Panc1 (cell line): ENCODE data around the gene C1orf105. TPM values are rescaled to one million over a fixed set of nuclear protein-coding genes. Genes with fewer than 3 reads are reported as not detected.
"Not testable (repeated sequence)": the region's sequence is repeated elsewhere in the genome, so short reads cannot be mapped to it uniquely, and the experiment has no call there.

ENCODE experiments used
- ATAC-seq: fragments of 200-7000 bp; cut with Tn5 transposase; 2 replicates; pipeline ENCODE4 v1.9.1; 2020; ENCODE audit warnings: mild to moderate bottlenecking, moderate library complexity
- BruUV-seq: library from RNA; stranded (reverse); fragments of 400-500 nt; replicated peaks from 2 replicates; lab custom pipeline; 2021; lab: Mats Ljungman, UMichigan
- CTCF ChIA-PET: fragments of 300-600 bp; sonication (Branson Sonifier 250); formaldehyde crosslinking; loops from one replicate; lab custom pipeline; 2022; ENCODE audit warnings: antibody characterized with exemption; lab: Charles Lee
- POLR2A ChIA-PET: fragments of 300-600 bp; sonication (Branson Sonifier 250); formaldehyde crosslinking; loops from one replicate; lab custom pipeline; 2022; ENCODE audit warnings: antibody characterized with exemption; lab: Charles Lee
- DNase-seq: peaks from one replicate; pipeline ENCODE4 v3.0.0-alpha.2; 2010; ENCODE audit warnings: low read depth, low spot score
- H3K27ac ChIP-seq: 2 replicates; pipeline ENCODE4 v1.5.1; 2011; ENCODE audit warnings: mild to moderate bottlenecking, low read length, inconsistent platforms
- H3K27me3 ChIP-seq: fragments of 200-500 bp; sonication (Bioruptor generic); 2 replicates; pipeline ENCODE4 v1.6.0; 2014; ENCODE audit warnings: low read length, inconsistent platforms; ENCODE audit not compliant: control insufficient read depth, insufficient read depth
- H3K36me3 ChIP-seq: fragments of 200-500 bp; sonication (Bioruptor generic); 2 replicates; pipeline ENCODE4 v1.5.1; 2014; ENCODE audit warnings: inconsistent platforms, mild to moderate bottlenecking, low read length, moderate library complexity; ENCODE audit not compliant: control insufficient read depth, insufficient read depth
- H3K4me1 ChIP-seq: 2 replicates; pipeline ENCODE4 v1.5.1; 2011; ENCODE audit warnings: inconsistent platforms, mild to moderate bottlenecking, low read length, moderate library complexity; ENCODE audit not compliant: control insufficient read depth, insufficient read depth
- H3K4me3 ChIP-seq, 2 experiments: 2 replicates each; pipeline ENCODE4 v1.5.1; 2011 to 2012; ENCODE audit warnings: low read depth in 2 of 2, low read length in 2 of 2, mild to moderate bottlenecking in 2 of 2, inconsistent platforms in 1 of 2, moderate library complexity in 1 of 2
- H3K9me3 ChIP-seq: fragments of 200-500 bp; sonication (Bioruptor generic); 2 replicates; pipeline ENCODE4 v1.5.1; 2014; ENCODE audit warnings: low read depth, mild to moderate bottlenecking, inconsistent platforms, low read length, moderate library complexity; ENCODE audit not compliant: control insufficient read depth, insufficient read depth
- CTCF ChIP-seq: fragments of 450-650 bp; IDR thresholded peaks from 2 replicates; pipeline ENCODE4 v1.5.1; 2017; ENCODE audit warnings: mild to moderate bottlenecking
- POLR2AphosphoS5 ChIP-seq: IDR thresholded peaks from 2 replicates; pipeline ENCODE4 v1.6.1; 2012; ENCODE audit warnings: mild to moderate bottlenecking, low read depth, low read length, moderate library complexity
- SIN3A ChIP-seq: IDR thresholded peaks from 2 replicates; pipeline ENCODE4 v1.6.1; 2012; ENCODE audit warnings: low read depth, mild to moderate bottlenecking, low read length, moderate library complexity, borderline replicate concordance; ENCODE audit not compliant: insufficient read depth
- TCF7L2 ChIP-seq: IDR thresholded peaks from 2 replicates; pipeline ENCODE4 v1.6.1; 2011; ENCODE audit warnings: mild to moderate bottlenecking, low read depth, low read length, inconsistent platforms
- in situ Hi-C: cut with HindIII; loops from 2 replicates; pipeline ENCODE4 v1.10.0; 2016; ENCODE audit warnings: low sequenced_read_pairs, low pct_unique_long_range_greater_than_20kb
- intact Hi-C: fragments of 100-400 bp; cut with micrococcal nuclease; formaldehyde crosslinking; loops from one replicate; pipeline ENCODE4 v1.10.0; 2022; ENCODE audit not compliant: unreplicated experiment
- total RNA-seq: library from RNA; stranded (reverse); gene quantifications from one replicate; pipeline ENCODE4 v1.2.1, GENCODE V29; 2021; ENCODE audit not compliant: unreplicated experiment
- TF ChIP-seq, protein P1 (sequence below), 2 experiments: IDR thresholded peaks; 2 replicates each; pipeline ENCODE4 v1.6.1; 2011 to 2012; ENCODE audit warnings: low read depth in 2 of 2, control low read depth in 1 of 2, low read length in 1 of 2, mild to moderate bottlenecking in 1 of 2, moderate library complexity in 1 of 2; ENCODE audit not compliant: insufficient read depth in 1 of 2

Gene C1orf105
- total RNA-seq, 1 experiment from 2014 or later = not detected

- CTCF ChIA-PET = no interaction called here
- DNase-seq (no peak), ATAC-seq (no peak)
- H3K4me3 ChIP-seq = no peak overlapping the region
- POLR2A ChIA-PET = no interaction called here
- no peaks in the 10 kb centered on the region; the same call in 1 of the 2 replicates for H3K4me1 ChIP-seq
- H3K9me3 ChIP-seq = no peaks in the 10 kb centered on the region
- H3K27ac ChIP-seq = no peak overlapping the region
- peaks cover 5% of the 10 kb centered on the region; the same call in 1 of the 2 replicates for H3K27me3 ChIP-seq
- no peaks in the 10 kb centered on the region for H3K36me3 ChIP-seq
- intact Hi-C loops = no loop called here
- TF ChIP-seq SIN3A = no peak
- TF ChIP-seq CTCF = no peak
- TF ChIP-seq TCF7L2 = no peak
- no peak for TF ChIP-seq POLR2AphosphoS5
- TF ChIP-seq, protein P1, sequence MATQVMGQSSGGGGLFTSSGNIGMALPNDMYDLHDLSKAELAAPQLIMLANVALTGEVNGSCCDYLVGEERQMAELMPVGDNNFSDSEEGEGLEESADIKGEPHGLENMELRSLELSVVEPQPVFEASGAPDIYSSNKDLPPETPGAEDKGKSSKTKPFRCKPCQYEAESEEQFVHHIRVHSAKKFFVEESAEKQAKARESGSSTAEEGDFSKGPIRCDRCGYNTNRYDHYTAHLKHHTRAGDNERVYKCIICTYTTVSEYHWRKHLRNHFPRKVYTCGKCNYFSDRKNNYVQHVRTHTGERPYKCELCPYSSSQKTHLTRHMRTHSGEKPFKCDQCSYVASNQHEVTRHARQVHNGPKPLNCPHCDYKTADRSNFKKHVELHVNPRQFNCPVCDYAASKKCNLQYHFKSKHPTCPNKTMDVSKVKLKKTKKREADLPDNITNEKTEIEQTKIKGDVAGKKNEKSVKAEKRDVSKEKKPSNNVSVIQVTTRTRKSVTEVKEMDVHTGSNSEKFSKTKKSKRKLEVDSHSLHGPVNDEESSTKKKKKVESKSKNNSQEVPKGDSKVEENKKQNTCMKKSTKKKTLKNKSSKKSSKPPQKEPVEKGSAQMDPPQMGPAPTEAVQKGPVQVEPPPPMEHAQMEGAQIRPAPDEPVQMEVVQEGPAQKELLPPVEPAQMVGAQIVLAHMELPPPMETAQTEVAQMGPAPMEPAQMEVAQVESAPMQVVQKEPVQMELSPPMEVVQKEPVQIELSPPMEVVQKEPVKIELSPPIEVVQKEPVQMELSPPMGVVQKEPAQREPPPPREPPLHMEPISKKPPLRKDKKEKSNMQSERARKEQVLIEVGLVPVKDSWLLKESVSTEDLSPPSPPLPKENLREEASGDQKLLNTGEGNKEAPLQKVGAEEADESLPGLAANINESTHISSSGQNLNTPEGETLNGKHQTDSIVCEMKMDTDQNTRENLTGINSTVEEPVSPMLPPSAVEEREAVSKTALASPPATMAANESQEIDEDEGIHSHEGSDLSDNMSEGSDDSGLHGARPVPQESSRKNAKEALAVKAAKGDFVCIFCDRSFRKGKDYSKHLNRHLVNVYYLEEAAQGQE (IDR thresholded peaks at IDR 0.05; ENCODE audit: insufficient read depth in 1 of 2, low read depth in 2 of 2, low read length in 1 of 2) = no peak
- in situ Hi-C loops = no loop called here
- BruUV-seq = no TSS peak
Observed at GRCh38 chr1:172492421-172492820, 71.9 kb downstream of the C1orf105 start.

DNA sequence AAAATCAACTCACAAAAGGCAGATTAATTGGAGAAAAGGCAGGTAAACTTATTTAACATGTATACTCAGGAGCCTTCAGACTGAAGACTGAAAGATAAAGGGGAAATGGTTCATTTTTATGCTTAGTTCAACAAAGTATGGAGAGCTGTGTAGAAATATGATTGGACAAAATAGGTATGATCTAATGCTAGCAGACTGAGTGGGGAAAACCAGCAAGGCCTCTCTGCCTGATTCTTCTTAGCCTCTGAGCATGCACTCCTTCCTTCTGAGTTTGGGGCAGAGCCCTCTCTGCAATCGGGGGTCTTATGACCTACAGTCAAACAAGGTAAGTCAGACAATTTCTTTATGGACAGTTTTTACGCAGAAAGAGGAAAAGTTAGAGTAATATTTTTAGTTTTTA is 73.7 kb downstream of the C1orf105 start:
- CTCF ChIA-PET = no interaction called here
- no peaks in the 10 kb centered on the region for H3K9me3 ChIP-seq
- BruUV-seq = no TSS peak
- H3K4me1 ChIP-seq = no peaks in the 10 kb centered on the region; the same call in 1 of the 2 replicates
- ATAC-seq (no peak), DNase-seq (no peak)
- H3K27ac ChIP-seq = no peak overlapping the region
- in situ Hi-C loops (no loop called here), intact Hi-C loops (no loop called here)
- H3K4me3 ChIP-seq = no peak overlapping the region
- POLR2A ChIA-PET = no interaction called here
- H3K27me3 ChIP-seq = peaks cover 3% of the 10 kb centered on the region; the same call in 1 of the 2 replicates
- H3K36me3 ChIP-seq = no peaks in the 10 kb centered on the region
- TF ChIP-seq SIN3A (no peak), CTCF (no peak), POLR2AphosphoS5 (no peak), TCF7L2 (no peak)
- TF ChIP-seq, protein P1 (IDR thresholded peaks at IDR 0.05; ENCODE audit: insufficient read depth in 1 of 2, low read depth in 2 of 2, low read length in 1 of 2) = no peak

DNA sequence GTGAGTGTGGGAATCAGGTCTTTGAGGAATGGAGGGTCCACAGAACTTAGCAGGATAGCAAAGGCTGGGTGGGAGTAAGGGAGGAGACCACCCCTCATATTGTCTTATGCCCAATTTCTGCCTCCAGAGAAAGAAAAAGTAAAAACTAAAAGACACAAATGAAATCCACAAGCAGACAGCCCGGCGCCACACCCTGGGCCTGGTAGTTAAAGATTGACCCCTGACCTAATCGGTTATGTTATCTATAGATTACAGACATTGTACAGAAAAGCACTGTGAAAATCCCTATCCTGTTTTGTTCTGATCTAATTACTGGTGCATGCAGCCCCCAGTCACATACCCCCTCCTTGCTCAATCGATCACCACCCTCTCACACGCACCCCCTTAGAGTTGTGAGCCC is 75.6 kb downstream of the C1orf105 start:
- in situ Hi-C loops, POLR2A ChIA-PET, intact Hi-C loops, H3K27ac ChIP-seq, H3K9me3 ChIP-seq, H3K4me3 ChIP-seq, H3K36me3 ChIP-seq, BruUV-seq, H3K27me3 ChIP-seq, H3K4me1 ChIP-seq, DNase-seq, CTCF ChIA-PET, ATAC-seq: not testable (repeated sequence)
